ENCODE results near the gene TSSK3.

GRCh38 chr1:32335535-32335789 is 26.9 kb upstream of the TSSK3 start:
- TF ChIP-seq CTCF (IDR thresholded peaks at IDR 0.05) (no peak), ZNF317 (CRISPR knock-in tag; IDR thresholded peaks at IDR 0.05; ENCODE audit: borderline replicate concordance, low read depth) (no peak), SP1 (CRISPR knock-in tag; conservative IDR thresholded peaks at IDR 0.05) (no peak), ATF1 (CRISPR knock-in tag; IDR thresholded peaks at IDR 0.05) (no peak), FOXP4 (CRISPR knock-in tag; IDR thresholded peaks at IDR 0.05) (no peak), E2F1 (CRISPR knock-in tag; IDR thresholded peaks at IDR 0.05) (no peak), E2F4 (CRISPR knock-in tag; IDR thresholded peaks at IDR 0.05; ENCODE audit: borderline replicate concordance, low read depth) (no peak), JUN (CRISPR knock-in tag; IDR thresholded peaks at IDR 0.05) (no peak), NR2C2 (CRISPR knock-in tag; IDR thresholded peaks at IDR 0.05) (no peak)
